Measurements from ENCODE around the gene DLGAP1. TPM values are rescaled to one million over a fixed set of nuclear protein-coding genes. Genes with fewer than 3 reads are reported as not detected.

The DLGAP1 gene
- total RNA-seq, 1 donor from 2014 or later = 5.4 TPM

- Histone ChIP-seq H3K27ac (no peak overlapping the region), H3K4me1 (no peaks in the 10 kb centered on the region), H3K27me3 (no peaks in the 10 kb centered on the region), H3K4me3 (no peak overlapping the region), H3K36me3 (no peaks in the 10 kb centered on the region), H3K9me3 (no peaks in the 10 kb centered on the region)
- ATAC-seq (peak; percentile 21), DNase-seq (no peak)
- TF ChIP-seq CTCF (IDR thresholded peaks at IDR 0.05) = no peak
- intact Hi-C loops (cut with DNase I) = no loop called here
Observed at GRCh38 chr18:3679241-3679640, 775.9 kb downstream of the DLGAP1 start.

GRCh38 chr18:3675994-3676393 lies 779.1 kb downstream of the DLGAP1 start:
- Histone ChIP-seq H3K27me3 (no peaks in the 10 kb centered on the region), H3K9me3 (no peaks in the 10 kb centered on the region), H3K27ac (no peak overlapping the region), H3K36me3 (no peaks in the 10 kb centered on the region), H3K4me3 (no peak overlapping the region), H3K4me1 (no peaks in the 10 kb centered on the region)
- TF ChIP-seq CTCF (IDR thresholded peaks at IDR 0.05) = no peak
- intact Hi-C loops (cut with DNase I) = no loop called here
- DNase-seq (no peak), ATAC-seq (no peak)

GRCh38 chr18:3675446-3675845 lies 779.7 kb downstream of the DLGAP1 start:
- Histone ChIP-seq H3K4me1 (no peaks in the 10 kb centered on the region), H3K27ac (no peak overlapping the region), H3K36me3 (no peaks in the 10 kb centered on the region), H3K9me3 (no peaks in the 10 kb centered on the region), H3K27me3 (no peaks in the 10 kb centered on the region), H3K4me3 (no peak overlapping the region)
- TF ChIP-seq CTCF (IDR thresholded peaks at IDR 0.05) = no peak
- ATAC-seq (no peak), DNase-seq (no peak)
- intact Hi-C loops (cut with DNase I) = no loop called here

- ATAC-seq (no peak), DNase-seq (no peak)
- intact Hi-C loops (cut with DNase I) = no loop called here
- no peak overlapping the region for H3K27ac ChIP-seq
- H3K9me3 ChIP-seq = no peaks in the 10 kb centered on the region
- H3K36me3 ChIP-seq = no peaks in the 10 kb centered on the region
- no peak overlapping the region for H3K4me3 ChIP-seq
- no peak for TF ChIP-seq CTCF (IDR thresholded peaks at IDR 0.05)
- H3K4me1 ChIP-seq = no peaks in the 10 kb centered on the region
- H3K27me3 ChIP-seq = no peaks in the 10 kb centered on the region
Observed at GRCh38 chr18:3671176-3671575, 783.9 kb downstream of the DLGAP1 start.

- TF ChIP-seq CTCF (IDR thresholded peaks at IDR 0.05) = no peak
- intact Hi-C loops (cut with DNase I) = loop anchor here (5.0 to 10.0 kb wide), 2 partner anchors 75 to 387 kb away; no protein-coding TSS in a partner anchor
- Histone ChIP-seq H3K36me3 (no peaks in the 10 kb centered on the region), H3K27ac (no peak overlapping the region), H3K4me3 (no peak overlapping the region), H3K4me1 (peaks cover 12% of the 10 kb centered on the region), H3K27me3 (no peaks in the 10 kb centered on the region), H3K9me3 (no peaks in the 10 kb centered on the region)
- no peak for DNase-seq
- no peak for ATAC-seq
Observed at GRCh38 chr18:3669376-3669775, 785.7 kb downstream of the DLGAP1 start.
